Measurements from ENCODE around the gene GSK3A. TPM values are rescaled to one million over a fixed set of nuclear protein-coding genes. Genes with fewer than 3 reads are reported as not detected.
A peak's percentile ranks its signal among the peaks of the same experiment; 100 is the strongest.

GSK3A gene
- total and polyA plus RNA-seq, 9 of the 15 experiments (the other 6 are each of a cell fraction or from before 2014, with no cell fraction given) = 0.62 to 90.7 (median 33.3) TPM

DNA sequence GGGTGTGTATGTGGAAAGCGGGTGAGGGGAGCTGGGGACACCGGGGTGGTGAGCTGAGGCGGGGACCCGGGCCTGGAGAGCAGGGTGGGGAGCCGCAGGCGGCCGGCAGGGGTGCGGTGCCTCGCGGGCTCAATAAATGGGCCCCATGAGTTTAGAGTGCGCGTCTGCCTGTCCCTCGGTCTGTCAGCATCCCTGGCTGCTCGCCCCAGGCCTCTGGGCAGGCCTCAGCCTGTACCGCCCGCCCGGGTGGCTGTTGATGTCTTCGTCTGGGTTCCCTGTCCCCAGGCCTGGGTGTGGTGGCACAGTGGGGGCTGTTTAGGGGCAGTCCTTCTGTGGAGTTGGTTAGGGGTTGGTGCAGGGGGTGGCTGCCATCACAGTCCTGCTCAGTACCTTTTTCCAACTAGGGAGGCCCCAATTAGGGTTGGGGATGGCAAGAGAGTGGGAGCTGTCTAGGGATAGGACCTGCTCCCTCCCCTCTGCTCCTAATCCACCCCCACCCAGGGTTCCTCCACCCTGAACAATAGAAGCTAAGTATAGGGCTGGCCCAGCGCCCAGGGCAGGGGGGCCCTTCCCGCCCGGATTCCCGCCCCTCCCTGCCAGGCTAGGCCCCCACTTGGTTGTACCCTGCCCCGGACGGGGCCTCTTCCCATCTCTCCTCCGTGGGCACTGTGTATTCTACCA lies 38.9 kb upstream of the GSK3A start:
- H3K9me3 ChIP-seq (replicated peaks; ENCODE audit: control insufficient read depth, insufficient read depth, low read depth, low read length) = no peaks in the 10 kb centered on the region
- 2% methylated on average over 13 of the region's 25 CpGs for WGBS (ENCODE audit: insufficient coverage, low coverage, missing lambda C conversion rate)
- peak overlapping the region; percentile 79 for H3K27ac ChIP-seq (ENCODE audit: extremely low read depth, low read depth, low read length)
- no peaks in the 10 kb centered on the region; a peak in 1 of 5 replicates for H3K27me3 ChIP-seq (ENCODE audit: control insufficient read depth in 2 of 2, insufficient read depth in 2 of 2, low read length in 2 of 2)
- peak overlapping the region; percentile 93 for H3K4me3 ChIP-seq
- in situ Hi-C loops (cut with MboI) (no loop called here), intact Hi-C loops (cut with micrococcal nuclease) (no loop called here)
- CTCF ChIA-PET (ENCODE audit: low intra/inter-chr PET ratio) = interaction anchor here (2.4 kb wide), 1 partner anchor 36 kb away, joined by 24 read pairs; no protein-coding TSS in a partner anchor
- peak; percentile 20 to 67 (median 32) for DNase-seq (ENCODE audit: extremely low read depth in 1 of 4, low spot score in 3 of 4)
- 0 out of 2 replicates have a peak, but pooled peaks cover 8% of the 10 kb centered on the region for H4K20me1 ChIP-seq (replicated peaks; ENCODE audit: control insufficient read depth, insufficient read depth, low read length)
- no TSS peak for BruUV-seq (replicated peaks)
- peak overlapping the region; percentile 53 to 90 for H3K9ac ChIP-seq (ENCODE audit: insufficient read depth in 1 of 2, low read depth in 2 of 2, low read length in 2 of 2)
- ATAC-seq = peak; percentile 16
- POLR2A ChIA-PET = interaction anchor here (0.5 to 3.6 kb wide), 4 partner anchors 11 to 782 kb away, joined by 3 to 16 read pairs (median 10); partner anchors contain the start of gene CIC
- H3K79me2 ChIP-seq (ENCODE audit: control insufficient read depth, insufficient read depth, low read length) = peaks cover 65% of the 10 kb centered on the region
- peak overlapping the region; percentile 97 for H3K4me2 ChIP-seq (ENCODE audit: insufficient read depth, low read length)
- peaks cover 10% of the 10 kb centered on the region; the same call in 2 of the 3 replicates for H3K36me3 ChIP-seq (ENCODE audit: control insufficient read depth, insufficient read depth, low read length)
- H3K4me1 ChIP-seq (replicated peaks in 1 of 2; ENCODE audit: control insufficient read depth in 2 of 2, insufficient read depth in 2 of 2, low read length in 2 of 2) = peaks cover 48 to 75% of the 10 kb centered on the region in 2 experiments
- H3K9me1 ChIP-seq (ENCODE audit: control insufficient read depth, insufficient read depth, low read length) = no peaks in the 10 kb centered on the region
- H2AFZ ChIP-seq (ENCODE audit: low read depth, low read length) = peak overlapping the region; percentile 21; the same call in 1 of the 2 replicates
- no peak for FAIRE-seq
- TF ChIP-seq, protein P1, sequence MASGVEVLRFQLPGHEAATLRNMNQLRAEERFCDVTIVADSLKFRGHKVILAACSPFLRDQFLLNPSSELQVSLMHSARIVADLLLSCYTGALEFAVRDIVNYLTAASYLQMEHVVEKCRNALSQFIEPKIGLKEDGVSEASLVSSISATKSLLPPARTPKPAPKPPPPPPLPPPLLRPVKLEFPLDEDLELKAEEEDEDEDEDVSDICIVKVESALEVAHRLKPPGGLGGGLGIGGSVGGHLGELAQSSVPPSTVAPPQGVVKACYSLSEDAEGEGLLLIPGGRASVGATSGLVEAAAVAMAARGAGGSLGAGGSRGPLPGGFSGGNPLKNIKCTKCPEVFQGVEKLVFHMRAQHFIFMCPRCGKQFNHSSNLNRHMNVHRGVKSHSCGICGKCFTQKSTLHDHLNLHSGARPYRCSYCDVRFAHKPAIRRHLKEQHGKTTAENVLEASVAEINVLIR (CRISPR knock-in tag; IDR thresholded peaks at IDR 0.05) = no peak
- TF ChIP-seq SIN3A (IDR thresholded peaks at IDR 0.05; ENCODE audit: borderline replicate concordance in 2 of 2, control insufficient read depth in 1 of 2, low read depth in 2 of 2, low read length in 2 of 2) = 0 out of 4 replicates have a peak, but pooled peaks of 1 of the 2 experiments have one; percentile 4
- TF ChIP-seq, protein P2, sequence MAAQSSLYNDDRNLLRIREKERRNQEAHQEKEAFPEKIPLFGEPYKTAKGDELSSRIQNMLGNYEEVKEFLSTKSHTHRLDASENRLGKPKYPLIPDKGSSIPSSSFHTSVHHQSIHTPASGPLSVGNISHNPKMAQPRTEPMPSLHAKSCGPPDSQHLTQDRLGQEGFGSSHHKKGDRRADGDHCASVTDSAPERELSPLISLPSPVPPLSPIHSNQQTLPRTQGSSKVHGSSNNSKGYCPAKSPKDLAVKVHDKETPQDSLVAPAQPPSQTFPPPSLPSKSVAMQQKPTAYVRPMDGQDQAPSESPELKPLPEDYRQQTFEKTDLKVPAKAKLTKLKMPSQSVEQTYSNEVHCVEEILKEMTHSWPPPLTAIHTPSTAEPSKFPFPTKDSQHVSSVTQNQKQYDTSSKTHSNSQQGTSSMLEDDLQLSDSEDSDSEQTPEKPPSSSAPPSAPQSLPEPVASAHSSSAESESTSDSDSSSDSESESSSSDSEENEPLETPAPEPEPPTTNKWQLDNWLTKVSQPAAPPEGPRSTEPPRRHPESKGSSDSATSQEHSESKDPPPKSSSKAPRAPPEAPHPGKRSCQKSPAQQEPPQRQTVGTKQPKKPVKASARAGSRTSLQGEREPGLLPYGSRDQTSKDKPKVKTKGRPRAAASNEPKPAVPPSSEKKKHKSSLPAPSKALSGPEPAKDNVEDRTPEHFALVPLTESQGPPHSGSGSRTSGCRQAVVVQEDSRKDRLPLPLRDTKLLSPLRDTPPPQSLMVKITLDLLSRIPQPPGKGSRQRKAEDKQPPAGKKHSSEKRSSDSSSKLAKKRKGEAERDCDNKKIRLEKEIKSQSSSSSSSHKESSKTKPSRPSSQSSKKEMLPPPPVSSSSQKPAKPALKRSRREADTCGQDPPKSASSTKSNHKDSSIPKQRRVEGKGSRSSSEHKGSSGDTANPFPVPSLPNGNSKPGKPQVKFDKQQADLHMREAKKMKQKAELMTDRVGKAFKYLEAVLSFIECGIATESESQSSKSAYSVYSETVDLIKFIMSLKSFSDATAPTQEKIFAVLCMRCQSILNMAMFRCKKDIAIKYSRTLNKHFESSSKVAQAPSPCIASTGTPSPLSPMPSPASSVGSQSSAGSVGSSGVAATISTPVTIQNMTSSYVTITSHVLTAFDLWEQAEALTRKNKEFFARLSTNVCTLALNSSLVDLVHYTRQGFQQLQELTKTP (IDR thresholded peaks at IDR 0.05; ENCODE audit: low read depth in 1 of 2, partially characterized antibody in 2 of 2) = no peak
- TF ChIP-seq RBBP5 (IDR thresholded peaks at IDR 0.05; ENCODE audit: borderline replicate concordance, insufficient read depth, low read length, poor library complexity, severe bottlenecking) = peak; percentile 45
- peak; percentile 41; the same call in 1 of the 2 replicates for TF ChIP-seq ZNF239 (CRISPR knock-in tag; IDR thresholded peaks at IDR 0.05)
- TF ChIP-seq NR4A1 (CRISPR knock-in tag; IDR thresholded peaks at IDR 0.05) = no peak
- no peak for TF ChIP-seq NR4A1 (tag; IDR thresholded peaks at IDR 0.05)
- TF ChIP-seq, protein P3, sequence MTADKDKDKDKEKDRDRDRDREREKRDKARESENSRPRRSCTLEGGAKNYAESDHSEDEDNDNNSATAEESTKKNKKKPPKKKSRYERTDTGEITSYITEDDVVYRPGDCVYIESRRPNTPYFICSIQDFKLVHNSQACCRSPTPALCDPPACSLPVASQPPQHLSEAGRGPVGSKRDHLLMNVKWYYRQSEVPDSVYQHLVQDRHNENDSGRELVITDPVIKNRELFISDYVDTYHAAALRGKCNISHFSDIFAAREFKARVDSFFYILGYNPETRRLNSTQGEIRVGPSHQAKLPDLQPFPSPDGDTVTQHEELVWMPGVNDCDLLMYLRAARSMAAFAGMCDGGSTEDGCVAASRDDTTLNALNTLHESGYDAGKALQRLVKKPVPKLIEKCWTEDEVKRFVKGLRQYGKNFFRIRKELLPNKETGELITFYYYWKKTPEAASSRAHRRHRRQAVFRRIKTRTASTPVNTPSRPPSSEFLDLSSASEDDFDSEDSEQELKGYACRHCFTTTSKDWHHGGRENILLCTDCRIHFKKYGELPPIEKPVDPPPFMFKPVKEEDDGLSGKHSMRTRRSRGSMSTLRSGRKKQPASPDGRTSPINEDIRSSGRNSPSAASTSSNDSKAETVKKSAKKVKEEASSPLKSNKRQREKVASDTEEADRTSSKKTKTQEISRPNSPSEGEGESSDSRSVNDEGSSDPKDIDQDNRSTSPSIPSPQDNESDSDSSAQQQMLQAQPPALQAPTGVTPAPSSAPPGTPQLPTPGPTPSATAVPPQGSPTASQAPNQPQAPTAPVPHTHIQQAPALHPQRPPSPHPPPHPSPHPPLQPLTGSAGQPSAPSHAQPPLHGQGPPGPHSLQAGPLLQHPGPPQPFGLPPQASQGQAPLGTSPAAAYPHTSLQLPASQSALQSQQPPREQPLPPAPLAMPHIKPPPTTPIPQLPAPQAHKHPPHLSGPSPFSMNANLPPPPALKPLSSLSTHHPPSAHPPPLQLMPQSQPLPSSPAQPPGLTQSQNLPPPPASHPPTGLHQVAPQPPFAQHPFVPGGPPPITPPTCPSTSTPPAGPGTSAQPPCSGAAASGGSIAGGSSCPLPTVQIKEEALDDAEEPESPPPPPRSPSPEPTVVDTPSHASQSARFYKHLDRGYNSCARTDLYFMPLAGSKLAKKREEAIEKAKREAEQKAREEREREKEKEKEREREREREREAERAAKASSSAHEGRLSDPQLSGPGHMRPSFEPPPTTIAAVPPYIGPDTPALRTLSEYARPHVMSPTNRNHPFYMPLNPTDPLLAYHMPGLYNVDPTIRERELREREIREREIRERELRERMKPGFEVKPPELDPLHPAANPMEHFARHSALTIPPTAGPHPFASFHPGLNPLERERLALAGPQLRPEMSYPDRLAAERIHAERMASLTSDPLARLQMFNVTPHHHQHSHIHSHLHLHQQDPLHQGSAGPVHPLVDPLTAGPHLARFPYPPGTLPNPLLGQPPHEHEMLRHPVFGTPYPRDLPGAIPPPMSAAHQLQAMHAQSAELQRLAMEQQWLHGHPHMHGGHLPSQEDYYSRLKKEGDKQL (CRISPR knock-in tag; IDR thresholded peaks at IDR 0.05; ENCODE audit: borderline replicate concordance) = no peak
